Bronchial epithelial cell (primary cell): Measurements from ENCODE around the gene ERO1B. TPM values are rescaled to one million over a fixed set of nuclear protein-coding genes. Genes with fewer than 3 reads are reported as not detected.

Experiments used
- DNase-seq: peaks from one replicate; pipeline ENCODE4 v3.0.0-alpha.2; 2010; ENCODE audit warnings: low read depth
- FAIRE-seq: peaks from 2 replicates; lab custom pipeline; 2011; peaks lifted over from hg19 to GRCh38; lab: Jason Lieb, UNC
- H3K27me3 ChIP-seq: 2 replicates; pipeline ENCODE4 v1.5.1; 2011; ENCODE audit warnings: low read length; ENCODE audit not compliant: control insufficient read depth, insufficient read depth
- H3K36me3 ChIP-seq: 2 replicates; pipeline ENCODE4 v1.5.1; 2011; ENCODE audit warnings: low read length; ENCODE audit not compliant: control insufficient read depth, insufficient read depth
- H3K4me3 ChIP-seq: 2 replicates; pipeline ENCODE4 v1.5.1; 2011; ENCODE audit warnings: mild to moderate bottlenecking, low read depth, low read length, control low read depth
- CTCF ChIP-seq: IDR thresholded peaks from 2 replicates; pipeline ENCODE4 v1.5.1; 2011; ENCODE audit warnings: mild to moderate bottlenecking, moderate library complexity, low read length, control low read depth, inconsistent platforms; ENCODE audit not compliant: insufficient read depth, severe bottlenecking
- total RNA-seq: library from RNA; depleted of rRNA; stranded (reverse); fragments of >200 nt; gene quantifications from 2 replicates; pipeline ENCODE4 v1.2.1, GENCODE V29; 2014

ERO1B gene
- total RNA-seq, 1 donor from 2014 or later: 5.0 TPM

GRCh38 chr1:236282719-236283118 lies 961 bp upstream of the ERO1B start:
- Histone ChIP-seq H3K4me3 (no peak overlapping the region), H3K36me3 (no peaks in the 10 kb centered on the region), H3K27me3 (no peaks in the 10 kb centered on the region)
- FAIRE-seq (no peak), DNase-seq (no peak)
- TF ChIP-seq CTCF: no peak

DNA sequence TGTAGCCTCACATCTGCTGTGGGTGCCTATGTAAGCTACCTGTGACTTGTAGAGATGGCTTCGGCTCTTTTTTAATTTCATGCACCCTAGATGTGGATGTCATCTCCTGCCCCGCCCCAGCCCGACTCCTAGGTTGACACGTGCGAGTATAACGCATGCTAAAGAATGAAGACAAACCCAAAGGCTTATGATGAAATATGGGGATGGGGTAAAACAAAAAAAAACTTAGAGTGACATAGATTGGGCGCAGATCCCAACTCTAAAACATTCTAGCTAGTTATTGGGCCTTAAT lies 613 bp upstream of the ERO1B start:
- FAIRE-seq (no peak), DNase-seq (peak; percentile 20)
- peak overlapping the region; percentile 95 for H3K4me3 ChIP-seq
- no peaks in the 10 kb centered on the region for H3K27me3 ChIP-seq
- no peaks in the 10 kb centered on the region for H3K36me3 ChIP-seq
- TF ChIP-seq CTCF: no peak

GRCh38 chr1:236281198-236281653 lies 532 bp downstream of the ERO1B start:
- no peak for FAIRE-seq
- H3K4me3 ChIP-seq: peak overlapping the region; percentile 95

GRCh38 chr1:236280438-236281197 lies 1.1 kb downstream of the ERO1B start:
- no peaks in the 10 kb centered on the region for H3K36me3 ChIP-seq
- FAIRE-seq (peak; percentile 40), DNase-seq (no peak)
- TF ChIP-seq CTCF: no peak
- H3K4me3 ChIP-seq: peak overlapping the region; percentile 95
- no peaks in the 10 kb centered on the region for H3K27me3 ChIP-seq

More at GRCh38 chr1:236281198-236281653, 532 bp downstream of the ERO1B start:
- peak; percentile 18 for DNase-seq
- TF ChIP-seq CTCF: no peak
- Histone ChIP-seq H3K36me3 (no peaks in the 10 kb centered on the region), H3K27me3 (no peaks in the 10 kb centered on the region)

DNA sequence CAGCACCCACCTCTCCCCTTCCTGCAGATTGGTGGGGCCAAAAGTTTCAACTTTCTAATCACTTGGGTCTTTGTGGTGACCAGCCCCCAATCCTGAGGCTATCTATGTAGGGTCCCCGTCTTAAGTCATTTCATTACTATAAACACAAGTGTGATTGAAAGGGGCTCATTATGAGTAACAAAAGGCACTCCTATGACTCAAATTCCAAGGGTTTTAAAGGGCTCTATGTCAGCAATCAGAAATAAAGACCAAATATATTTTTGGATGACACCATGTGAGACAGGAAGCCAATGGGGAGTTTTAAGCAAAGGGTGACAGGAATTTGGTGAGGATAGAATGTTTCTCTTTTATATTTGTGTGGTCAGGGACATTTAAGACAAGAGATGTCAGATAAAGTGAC lies 6.2 kb downstream of the ERO1B start:
- FAIRE-seq: no peak

More for the DNA sequence above, 6.2 kb downstream of the ERO1B start:
- H3K27me3 ChIP-seq: no peaks in the 10 kb centered on the region
- H3K36me3 ChIP-seq: no peaks in the 10 kb centered on the region
- TF ChIP-seq CTCF: no peak
- no peak for DNase-seq
- H3K4me3 ChIP-seq: no peak overlapping the region
